ENCODE data around the gene NDOR1. TPM values are rescaled to one million over a fixed set of nuclear protein-coding genes. Genes with fewer than 3 reads are reported as not detected.

NDOR1 gene
- total and polyA plus RNA-seq, 2 of the 8 experiments (the other 6 are each of a cell fraction or from before 2014, with no cell fraction given): 25.7 to 32.3 TPM

DNA sequence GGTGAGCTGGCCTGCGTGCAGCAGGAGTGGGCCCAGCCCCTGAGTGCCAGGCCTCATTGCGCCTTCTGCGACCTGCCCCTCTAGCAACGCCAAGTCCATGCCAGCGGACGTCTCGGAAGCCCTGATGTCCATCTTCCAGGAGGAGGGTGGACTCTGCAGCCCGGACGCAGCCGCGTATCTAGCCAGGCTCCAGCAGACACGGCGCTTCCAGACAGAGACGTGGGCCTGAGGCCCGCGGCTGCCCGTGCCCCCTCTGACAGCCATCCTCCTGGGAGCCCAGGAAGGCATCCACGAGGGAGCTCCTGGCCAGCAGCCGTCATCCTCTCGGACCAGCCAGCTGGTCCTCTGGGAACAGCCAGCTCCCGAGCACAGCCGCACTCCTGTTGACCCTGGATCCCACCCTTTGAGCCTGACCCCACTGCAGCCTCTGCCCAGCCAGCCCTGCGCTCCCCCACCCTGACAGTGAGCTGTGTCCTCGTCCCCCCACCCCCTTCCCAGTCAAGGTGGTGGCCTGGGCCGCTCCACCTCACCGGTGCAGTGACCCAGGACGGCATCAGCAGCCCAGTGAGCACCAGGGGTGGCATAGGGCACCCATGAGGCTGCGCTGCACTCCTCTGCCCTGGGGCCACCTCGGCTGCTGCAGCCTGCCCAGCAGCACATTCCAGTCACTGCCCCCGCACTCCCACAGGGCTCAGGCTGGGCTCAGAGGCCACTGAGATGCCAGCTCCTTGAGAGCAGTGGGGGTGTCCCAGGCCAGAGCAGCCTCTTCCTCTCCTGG lies 10.9 kb downstream of the NDOR1 start:
- no peak overlapping the region for H2AFZ ChIP-seq (ENCODE audit: low read length)
- H3K27ac ChIP-seq (ENCODE audit: low read depth, low read length): no peak overlapping the region
- no peak overlapping the region for H2BK120ac ChIP-seq (replicated peaks; ENCODE audit: low read depth, low read length)
- ChIA-PET CTCF (ENCODE audit: partially characterized antibody) (interaction anchor here (0.6 to 3.8 kb wide), 16 partner anchors 11 to 98 kb away, joined by 3 to 19 read pairs (median 4); partner anchors contain the start of genes LRRC26, RNF224 and TPRN), POLR2A (ENCODE audit: partially characterized antibody) (interaction anchor here (0.7 to 69.9 kb wide), 12 partner anchors 9 to 130 kb away, joined by 3 to 1462 read pairs (median 4); partner anchors contain the start of genes ANAPC2, MAN1B1, NDOR1 and NELFB)
- 89% methylated on average over 19 of the region's 30 CpGs; no CpG with 5 or more reads in 1 of the 2 experiments for WGBS, 2 experiments (ENCODE audit: extremely low coverage in 1 of 2, insufficient coverage in 1 of 2, insufficient read length in 1 of 2, insufficient replicate concordance in 2 of 2, low coverage in 1 of 2, low lambda C conversion rate in 2 of 2, missing lambda C conversion rate in 1 of 2)
- H3K4me3 ChIP-seq (ENCODE audit: extremely low read depth in 1 of 4, insufficient read depth in 2 of 4, low read depth in 3 of 4, low read length in 4 of 4): no peak overlapping the region
- H3K56ac ChIP-seq (replicated peaks; ENCODE audit: insufficient read length, low read depth, low read length): no peak overlapping the region
- no peak overlapping the region for H3K9ac ChIP-seq (replicated peaks in 1 of 4; ENCODE audit: extremely low read depth in 1 of 4, low read depth in 3 of 4, low read length in 3 of 4)
- DNase-seq (ENCODE audit: low read depth in 1 of 2, low spot score in 2 of 2) (no peak), FAIRE-seq (no peak)
- H3K79me2 ChIP-seq (ENCODE audit: control insufficient read depth in 1 of 2, insufficient read depth in 2 of 2, low read length in 2 of 2): no peaks in the 10 kb centered on the region
- H2AK5ac ChIP-seq (ENCODE audit: low read depth, low read length): no peak overlapping the region
- H3K23me2 ChIP-seq (ENCODE audit: low read depth, low read length): peaks cover under 1% of the 10 kb centered on the region; the same call in 1 of the 2 replicates
- H3K4me1 ChIP-seq (replicated peaks in 1 of 4; ENCODE audit: control insufficient read depth in 3 of 4, insufficient read depth in 4 of 4, low read length in 3 of 4): peaks cover 0 to 7% (median 4%) of the 10 kb centered on the region in 4 experiments; a peak in 5 of 7 replicates
- H3K9me3 ChIP-seq (ENCODE audit: insufficient read depth in 2 of 2, low read depth in 1 of 2, low read length in 1 of 2): no peaks in the 10 kb centered on the region
- no peak overlapping the region for H3K4ac ChIP-seq (replicated peaks; ENCODE audit: insufficient read length, low read depth, low read length)
- 0 out of 4 replicates have a peak overlapping the region, but pooled peaks of 1 of the 2 experiments have one; percentile 37 for H3K4me2 ChIP-seq (ENCODE audit: insufficient read depth in 1 of 2, low read depth in 2 of 2, low read length in 2 of 2)
- no peak overlapping the region for H4K91ac ChIP-seq (replicated peaks; ENCODE audit: insufficient read length, low read length)
- H2BK20ac ChIP-seq (ENCODE audit: low read length): no peak overlapping the region
- peaks cover 0 to 17% of the 10 kb centered on the region in 2 experiments for H4K20me1 ChIP-seq (replicated peaks in 1 of 2; ENCODE audit: control insufficient read depth in 1 of 2, insufficient read depth in 2 of 2, low read length in 2 of 2)
- TF ChIP-seq KDM5A (IDR thresholded peaks at IDR 0.05; ENCODE audit: low read length): no peak
- no peak for TF ChIP-seq POU5F1 (IDR thresholded peaks at IDR 0.05; ENCODE audit: low read depth, low read length)
- no peak for TF ChIP-seq POLR2A (IDR thresholded peaks at IDR 0.05; ENCODE audit: control extremely low read depth in 1 of 2, low read depth in 2 of 2, low read length in 2 of 2)
- TF ChIP-seq CEBPB (IDR thresholded peaks at IDR 0.05; ENCODE audit: low read depth, low read length): no peak
- no peak for TF ChIP-seq NANOG (IDR thresholded peaks at IDR 0.05; ENCODE audit: insufficient read depth, low read depth, low read length, poor library complexity, severe bottlenecking)
- no peak for TF ChIP-seq KDM4A (IDR thresholded peaks at IDR 0.05; ENCODE audit: low read depth, low read length, severe bottlenecking)
- TF ChIP-seq JUN (IDR thresholded peaks at IDR 0.05; ENCODE audit: low read depth, low read length): no peak
- TF ChIP-seq SUZ12 (IDR thresholded peaks at IDR 0.05; ENCODE audit: low read length): no peak
- H4K5ac ChIP-seq (ENCODE audit: insufficient read length, low read depth, low read length): no peak overlapping the region
- H3K36me3 ChIP-seq (ENCODE audit: control insufficient read depth in 2 of 4, insufficient read depth in 4 of 4, low read length in 3 of 4): peaks cover 0 to 22% (median 7%) of the 10 kb centered on the region in 4 experiments; a peak in 6 of 8 replicates
- no peak overlapping the region for H3K14ac ChIP-seq (ENCODE audit: insufficient read length)
- H3K18ac ChIP-seq (ENCODE audit: extremely low read depth, low read length): no peak overlapping the region
- no peaks in the 10 kb centered on the region; the same call in 1 of the 2 replicates for H3K79me1 ChIP-seq (ENCODE audit: low read depth, low read length)
- H2BK15ac ChIP-seq (ENCODE audit: low read length): no peak overlapping the region
- no peak overlapping the region for H3K23ac ChIP-seq (ENCODE audit: insufficient read length)
- H2BK5ac ChIP-seq (ENCODE audit: low read depth, low read length): no peak overlapping the region
- no peak overlapping the region for H4K8ac ChIP-seq (ENCODE audit: extremely low read depth, insufficient read depth, low read length)
- H3K27me3 ChIP-seq (replicated peaks in 1 of 4; ENCODE audit: control insufficient read depth in 3 of 4, extremely low read depth in 1 of 4, insufficient read depth in 3 of 4, low read length in 3 of 4): no peaks in the 10 kb centered on the region
- H2BK12ac ChIP-seq (ENCODE audit: low read depth, low read length): no peak overlapping the region

Measured in H1 (cell line).